ENCODE data around the gene MIS18BP1.

MIS18BP1 gene

GRCh38 chr14:45271858-45272537 lies 19.0 kb upstream of the MIS18BP1 start:
- no peak for DNase-seq
- Histone ChIP-seq H3K27me3 (replicated peaks) (no peaks in the 10 kb centered on the region), H3K4me3 (ENCODE audit: low read depth, low read length) (no peak overlapping the region), H3K36me3 (replicated peaks) (no peaks in the 10 kb centered on the region), H3K27ac (no peak overlapping the region)
- in situ Hi-C loops (cut with HindIII; ENCODE audit: low pct_ligation_motif_present, low sequenced_read_pairs): no loop called here
- no peak for TF ChIP-seq CTCF (IDR thresholded peaks at IDR 0.05; ENCODE audit: low read depth, low read length, missing control alignments)

GRCh38 chr14:45270031-45270430 lies 17.0 kb upstream of the MIS18BP1 start:
- no peak overlapping the region for H3K27ac ChIP-seq
- TF ChIP-seq CTCF (IDR thresholded peaks at IDR 0.05; ENCODE audit: low read depth, low read length, missing control alignments): no peak

GRCh38 chr14:45267071-45267470 lies 14.1 kb upstream of the MIS18BP1 start:
- in situ Hi-C loops (cut with HindIII; ENCODE audit: low pct_ligation_motif_present, low sequenced_read_pairs): no loop called here
- no peak for DNase-seq
- Histone ChIP-seq H3K36me3 (replicated peaks) (no peaks in the 10 kb centered on the region), H3K27me3 (replicated peaks) (no peaks in the 10 kb centered on the region), H3K27ac (no peak overlapping the region), H3K4me3 (ENCODE audit: low read depth, low read length) (no peak overlapping the region)
- no peak for TF ChIP-seq CTCF (IDR thresholded peaks at IDR 0.05; ENCODE audit: low read depth, low read length, missing control alignments)

More at GRCh38 chr14:45270031-45270430, 17.0 kb upstream of the MIS18BP1 start:
- Histone ChIP-seq H3K4me3 (ENCODE audit: low read depth, low read length) (no peak overlapping the region), H3K27me3 (replicated peaks) (no peaks in the 10 kb centered on the region), H3K36me3 (replicated peaks) (no peaks in the 10 kb centered on the region)
- in situ Hi-C loops (cut with HindIII; ENCODE audit: low pct_ligation_motif_present, low sequenced_read_pairs): no loop called here
- DNase-seq: no peak

- no peaks in the 10 kb centered on the region for H3K36me3 ChIP-seq (replicated peaks)
- no peaks in the 10 kb centered on the region for H3K27me3 ChIP-seq (replicated peaks)
- no peak overlapping the region for H3K4me3 ChIP-seq (ENCODE audit: low read depth, low read length)
- in situ Hi-C loops (cut with HindIII; ENCODE audit: low pct_ligation_motif_present, low sequenced_read_pairs): no loop called here
- H3K27ac ChIP-seq: no peak overlapping the region
- TF ChIP-seq CTCF (IDR thresholded peaks at IDR 0.05; ENCODE audit: low read depth, low read length, missing control alignments): no peak
- no peak for DNase-seq
Measured at GRCh38 chr14:45262637-45263036, 9.6 kb upstream of the MIS18BP1 start.

GRCh38 chr14:45261209-45261608 lies 8.2 kb upstream of the MIS18BP1 start:
- Histone ChIP-seq H3K27ac (no peak overlapping the region), H3K36me3 (replicated peaks) (no peaks in the 10 kb centered on the region), H3K27me3 (replicated peaks) (no peaks in the 10 kb centered on the region), H3K4me3 (ENCODE audit: low read depth, low read length) (no peak overlapping the region)
- in situ Hi-C loops (cut with HindIII; ENCODE audit: low pct_ligation_motif_present, low sequenced_read_pairs): no loop called here
- DNase-seq: no peak
- TF ChIP-seq CTCF (IDR thresholded peaks at IDR 0.05; ENCODE audit: low read depth, low read length, missing control alignments): no peak

- in situ Hi-C loops (cut with HindIII; ENCODE audit: low pct_ligation_motif_present, low sequenced_read_pairs): no loop called here
- H3K27ac ChIP-seq: no peak overlapping the region
- H3K4me3 ChIP-seq (ENCODE audit: low read depth, low read length): no peak overlapping the region
- no peak for DNase-seq
- no peaks in the 10 kb centered on the region for H3K27me3 ChIP-seq (replicated peaks)
- no peak for TF ChIP-seq CTCF (IDR thresholded peaks at IDR 0.05; ENCODE audit: low read depth, low read length, missing control alignments)
- no peaks in the 10 kb centered on the region for H3K36me3 ChIP-seq (replicated peaks)
Measured at GRCh38 chr14:45258805-45259204, 5.8 kb upstream of the MIS18BP1 start.

Measured in brain microvascular endothelial cell (primary cell).